Lower leg skin (tissue), 3 donors: Measurements from ENCODE around the gene USP20.

Experiments
- CTCF ChIP-seq, 3 donors: fragments of 450-650 bp; IDR thresholded peaks; one replicate each; pipeline ENCODE4 v1.5.1; 2016; ENCODE audit warnings: antibody characterized with exemption in 3 of 3, mild to moderate bottlenecking in 3 of 3, moderate library complexity in 2 of 3
- POLR2A ChIP-seq, 2 donors: fragments of 450-650 bp; IDR thresholded peaks; one replicate each; pipeline ENCODE4 v1.6.1; 2016 to 2017; ENCODE audit warnings: antibody characterized with exemption in 2 of 2, mild to moderate bottlenecking in 1 of 2, moderate library complexity in 1 of 2

- TF ChIP-seq CTCF (IDR thresholded peaks at IDR 0.05) (no peak), POLR2A (IDR thresholded peaks at IDR 0.05) (no peak)
Observed at GRCh38 chr9:129868872-129869486, 33.7 kb downstream of the USP20 start.
